ENCODE results near the gene MUC13.

DNA sequence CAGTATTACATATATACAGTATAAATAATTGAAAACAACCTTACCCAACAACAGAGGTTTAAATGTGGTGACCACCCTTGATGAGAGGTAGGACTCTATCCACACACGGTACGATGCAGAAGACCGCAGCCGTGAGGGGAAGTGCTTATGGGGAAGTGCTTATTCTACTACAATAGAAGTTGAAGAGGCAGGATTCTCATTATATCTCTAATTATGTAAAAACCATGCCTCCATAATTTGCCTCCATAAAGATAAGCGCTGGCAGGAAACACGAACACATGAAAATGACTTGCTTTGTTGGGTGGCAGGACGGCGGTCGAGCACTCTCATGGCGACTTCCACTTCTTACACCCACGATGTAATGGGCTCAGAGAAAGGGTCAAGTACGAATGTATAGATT, 7.2 kb upstream of the MUC13 start:
- TF ChIP-seq MXI1 (IDR thresholded peaks at IDR 0.05; ENCODE audit: low read depth, low read length), result no peak
- TF ChIP-seq, protein P1, sequence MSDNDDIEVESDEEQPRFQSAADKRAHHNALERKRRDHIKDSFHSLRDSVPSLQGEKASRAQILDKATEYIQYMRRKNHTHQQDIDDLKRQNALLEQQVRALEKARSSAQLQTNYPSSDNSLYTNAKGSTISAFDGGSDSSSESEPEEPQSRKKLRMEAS (CRISPR knock-in tag; IDR thresholded peaks at IDR 0.05), result no peak

Data from K562 (cell line).